HG03575 (cell line): Measurements from ENCODE around the gene SLC13A3.

ENCODE experiments used
- ATAC-seq: cut with Tn5 transposase; IDR thresholded peaks from one replicate; pipeline ENCODE4 v1.9.1; 2021; ENCODE audit not compliant: unreplicated experiment, insufficient number of reproducible peaks, low FRiP score; ENCODE audit errors: extremely low read depth

Gene SLC13A3

GRCh38 chr20:46520540-46520939 is 130.7 kb downstream of the SLC13A3 start:
- no peak for ATAC-seq

- no peak for ATAC-seq
Observed at GRCh38 chr20:46519471-46520068, 131.7 kb downstream of the SLC13A3 start.

GRCh38 chr20:46512943-46513844 is 138.1 kb downstream of the SLC13A3 start, which contains the start of gene ZNF334:
ZNF334 (minus strand) TSS chr20:46513559; CDS start chr20:46512102, 1,457 bp downstream.
- no peak for ATAC-seq

- no peak for ATAC-seq
Observed at GRCh38 chr20:46509523-46509922, 141.7 kb downstream of the SLC13A3 start.
